DOHH2 (cell line): ENCODE results near the gene EPN3.

Experiments used
- H3F3A ChIP-seq: fragments of 200-600 bp; sonication (generic), shearing (Covaris generic); 2 replicates; pipeline ENCODE4 v1.6.0; 2016; ENCODE audit warnings: antibody characterized with exemption, mild to moderate bottlenecking; ENCODE audit not compliant: control insufficient read depth, insufficient read depth
- H3K27ac ChIP-seq: fragments of 200-600 bp; sonication (generic); 2 replicates; pipeline ENCODE4 v1.5.1; 2014; ENCODE audit warnings: low read depth, mild to moderate bottlenecking, low read length, moderate library complexity
- H3K27me3 ChIP-seq: fragments of 200-600 bp; sonication (generic); 2 replicates; pipeline ENCODE4 v1.6.1; 2014; ENCODE audit warnings: mild to moderate bottlenecking, low read length, mixed read lengths; ENCODE audit not compliant: control insufficient read depth
- H3K36me3 ChIP-seq: fragments of 200-600 bp; sonication (generic); 2 replicates; pipeline ENCODE4 v1.6.1; 2014; ENCODE audit warnings: mild to moderate bottlenecking, low read length, moderate library complexity, mixed read lengths; ENCODE audit not compliant: control insufficient read depth
- H3K4me1 ChIP-seq: fragments of 200-600 bp; sonication (generic); 2 replicates; pipeline ENCODE4 v1.6.1; 2014; ENCODE audit warnings: mild to moderate bottlenecking, low read length, mixed read lengths; ENCODE audit not compliant: control insufficient read depth
- H3K4me2 ChIP-seq: fragments of 200-600 bp; sonication (generic); 2 replicates; pipeline ENCODE4 v1.6.0; 2014; ENCODE audit warnings: mild to moderate bottlenecking, low read length, moderate library complexity
- H3K4me3 ChIP-seq: fragments of 200-600 bp; sonication (generic); 2 replicates; pipeline ENCODE4 v1.5.1; 2014; ENCODE audit warnings: mild to moderate bottlenecking, low read length, mixed read lengths
- H3K79me2 ChIP-seq: fragments of 200-600 bp; sonication (generic); 2 replicates; pipeline ENCODE4 v1.6.1; 2014; ENCODE audit warnings: mild to moderate bottlenecking, low read length, mixed read lengths; ENCODE audit not compliant: control insufficient read depth
- H3K9me2 ChIP-seq: fragments of 200-600 bp; sonication (generic); replicated peaks from 2 replicates; pipeline ENCODE4 v1.6.1; 2014; ENCODE audit warnings: mild to moderate bottlenecking, low read length, mixed read lengths; ENCODE audit not compliant: control insufficient read depth
- H3K9me3 ChIP-seq: fragments of 200-600 bp; sonication (generic); 2 replicates; pipeline ENCODE4 v1.6.1; 2014; ENCODE audit warnings: antibody characterized with exemption, low read length, mixed read lengths; ENCODE audit not compliant: control insufficient read depth, insufficient read depth
- H4K20me1 ChIP-seq: fragments of 200-600 bp; sonication (generic); 2 replicates; pipeline ENCODE4 v1.6.0; 2014; ENCODE audit warnings: low read depth, mild to moderate bottlenecking, antibody characterized with exemption, low read length, moderate library complexity; ENCODE audit not compliant: control insufficient read depth, insufficient read depth
- CTCF ChIP-seq: fragments of 200-600 bp; sonication (generic); IDR thresholded peaks from one replicate; pipeline ENCODE4 v1.5.1; 2014; ENCODE audit warnings: antibody characterized with exemption, mild to moderate bottlenecking, low read depth, low read length; ENCODE audit not compliant: poor library complexity, severe bottlenecking
- EZH2phosphoT487 ChIP-seq: fragments of 200-600 bp; sonication (generic); IDR thresholded peaks from 2 replicates; pipeline ENCODE4 v1.6.1; 2017; ENCODE audit warnings: borderline replicate concordance, mild to moderate bottlenecking, antibody characterized with exemption, low read length, moderate library complexity, mixed read lengths

Gene EPN3

DNA sequence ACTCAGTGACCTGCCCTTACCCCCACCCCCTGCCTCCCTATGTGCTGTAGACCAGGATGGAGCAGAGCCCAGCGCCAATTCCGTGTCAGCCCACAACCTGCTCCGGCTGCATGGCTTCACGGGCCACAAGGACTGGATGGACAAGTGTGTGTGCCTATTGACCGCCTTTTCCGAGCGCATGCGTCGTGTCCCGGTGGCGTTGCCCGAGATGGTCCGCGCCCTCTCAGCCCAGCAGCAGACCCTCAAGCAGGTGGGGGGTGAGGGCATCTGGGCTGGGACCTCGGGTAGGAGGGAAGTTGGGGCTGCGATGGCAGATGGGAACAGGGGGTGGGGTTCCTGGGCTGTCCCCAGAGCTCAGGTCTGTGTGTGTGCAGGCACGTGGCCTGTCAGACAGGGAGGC lies 21.7 kb downstream of the EPN3 start:
- no peaks in the 10 kb centered on the region for H3F3A ChIP-seq
- no peak overlapping the region for H3K4me2 ChIP-seq
- H4K20me1 ChIP-seq = no peaks in the 10 kb centered on the region
- no peaks in the 10 kb centered on the region for H3K9me3 ChIP-seq
- no peaks in the 10 kb centered on the region for H3K79me2 ChIP-seq
- no peak overlapping the region for H3K27ac ChIP-seq
- TF ChIP-seq EZH2phosphoT487 (no peak), CTCF (no peak)
- H3K4me3 ChIP-seq = no peak overlapping the region
- H3K36me3 ChIP-seq = no peaks in the 10 kb centered on the region
- H3K27me3 ChIP-seq = peaks cover 7% of the 10 kb centered on the region
- no peaks in the 10 kb centered on the region for H3K9me2 ChIP-seq
- H3K4me1 ChIP-seq = no peaks in the 10 kb centered on the region

DNA sequence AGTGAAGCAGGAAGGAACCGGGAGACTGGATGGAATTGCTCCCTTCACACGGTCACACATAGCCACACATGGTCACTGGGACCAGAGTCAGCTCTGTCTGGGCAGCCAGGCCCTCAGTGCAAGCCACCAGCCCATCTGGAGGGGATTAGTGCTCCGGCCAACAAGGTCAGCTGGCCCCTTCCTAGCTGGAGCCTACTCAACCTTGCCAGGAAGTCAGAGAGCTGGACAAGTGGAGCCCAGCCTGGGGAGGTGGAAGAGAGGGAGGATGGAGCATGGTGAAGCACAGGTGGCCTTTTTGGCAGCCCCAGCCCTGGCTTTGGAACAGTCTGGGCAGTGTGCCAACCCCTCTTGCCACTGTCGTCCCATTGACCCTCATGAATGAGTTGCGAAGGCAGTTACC lies 24.3 kb downstream of the EPN3 start:
- no peak overlapping the region for H3K27ac ChIP-seq
- no peak overlapping the region for H3K4me3 ChIP-seq
- H3K4me1 ChIP-seq = peaks cover 11% of the 10 kb centered on the region
- H3K4me2 ChIP-seq = no peak overlapping the region
- H3K9me2 ChIP-seq = no peaks in the 10 kb centered on the region
- TF ChIP-seq EZH2phosphoT487 (no peak), CTCF (no peak)
- H3K9me3 ChIP-seq = no peaks in the 10 kb centered on the region
- no peaks in the 10 kb centered on the region for H3K79me2 ChIP-seq
- H3K27me3 ChIP-seq = peaks cover 25% of the 10 kb centered on the region
- H3F3A ChIP-seq = no peaks in the 10 kb centered on the region
- no peaks in the 10 kb centered on the region for H4K20me1 ChIP-seq
- H3K36me3 ChIP-seq = no peaks in the 10 kb centered on the region

DNA sequence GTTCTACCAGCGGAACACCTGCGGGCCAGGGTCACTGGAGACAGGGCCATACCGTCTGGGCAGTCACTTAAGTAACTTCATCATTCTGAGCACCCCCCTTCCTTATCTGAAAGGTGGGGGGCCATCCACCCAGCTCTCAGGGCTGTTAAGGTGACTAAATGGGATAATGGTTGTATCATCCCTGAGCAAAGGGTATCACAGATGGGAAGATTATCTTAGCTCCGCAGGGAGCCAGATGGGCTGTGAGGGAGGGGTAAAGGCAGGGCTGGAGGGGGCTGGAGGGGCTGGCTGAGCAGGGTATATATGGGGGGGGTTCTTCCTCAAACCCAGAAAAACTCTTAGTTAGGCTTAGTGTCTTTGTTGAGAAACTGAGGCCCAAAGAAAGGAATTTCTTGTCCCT lies 25.1 kb downstream of the EPN3 start:
- H3K27ac ChIP-seq = no peak overlapping the region
- no peaks in the 10 kb centered on the region for H3F3A ChIP-seq
- peaks cover 31% of the 10 kb centered on the region for H3K27me3 ChIP-seq
- H3K4me1 ChIP-seq = peaks cover 11% of the 10 kb centered on the region
- no peak overlapping the region for H3K4me2 ChIP-seq
- no peaks in the 10 kb centered on the region for H3K9me3 ChIP-seq
- H4K20me1 ChIP-seq = no peaks in the 10 kb centered on the region
- no peak overlapping the region for H3K4me3 ChIP-seq
- H3K9me2 ChIP-seq = no peaks in the 10 kb centered on the region
- H3K36me3 ChIP-seq = no peaks in the 10 kb centered on the region
- H3K79me2 ChIP-seq = no peaks in the 10 kb centered on the region
- TF ChIP-seq EZH2phosphoT487 (no peak), CTCF (no peak)

DNA sequence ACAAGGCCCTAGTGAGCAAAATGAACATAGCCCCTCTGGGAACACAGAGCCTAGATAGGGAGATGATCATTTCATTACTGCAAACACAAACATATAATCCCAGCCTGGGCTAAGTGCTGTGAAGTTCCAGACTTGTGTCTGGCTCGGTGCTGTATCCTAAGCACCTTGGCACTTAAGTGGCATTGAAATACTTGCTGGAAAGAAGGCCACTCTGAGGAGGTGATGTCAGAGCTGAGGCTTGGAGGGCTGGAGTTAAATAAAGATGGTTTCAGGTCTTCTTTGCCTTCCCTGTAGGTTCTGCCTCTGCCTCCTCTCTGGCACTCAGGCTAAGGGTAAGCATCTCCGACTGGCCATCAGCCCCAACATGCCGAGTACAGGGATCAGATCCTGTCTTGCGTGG lies 25.6 kb downstream of the EPN3 start:
- TF ChIP-seq EZH2phosphoT487 = no peak
- no peak for TF ChIP-seq CTCF
- peaks cover 35% of the 10 kb centered on the region for H3K27me3 ChIP-seq

More for the DNA sequence above, 25.6 kb downstream of the EPN3 start:
- Histone ChIP-seq H3K79me2 (no peaks in the 10 kb centered on the region), H3K36me3 (no peaks in the 10 kb centered on the region), H3K4me2 (no peak overlapping the region), H4K20me1 (no peaks in the 10 kb centered on the region), H3K9me3 (no peaks in the 10 kb centered on the region), H3K27ac (no peak overlapping the region), H3K4me3 (no peak overlapping the region), H3K4me1 (peaks cover 11% of the 10 kb centered on the region), H3F3A (no peaks in the 10 kb centered on the region), H3K9me2 (no peaks in the 10 kb centered on the region)
